22Rv1 (cell line): ENCODE data around the gene RFTN1.

Experiments used
- ZFX ChIP-seq: fragments of 450-650 bp; IDR thresholded peaks from 2 replicates; pipeline ENCODE4 v1.6.1; 2017; ENCODE audit warnings: antibody characterized with exemption, borderline replicate concordance
- TF ChIP-seq, protein P1 (sequence below): fragments of 450-650 bp; IDR thresholded peaks from 2 replicates; pipeline ENCODE4 v1.5.1; 2017; ENCODE audit warnings: mild to moderate bottlenecking

DNA sequence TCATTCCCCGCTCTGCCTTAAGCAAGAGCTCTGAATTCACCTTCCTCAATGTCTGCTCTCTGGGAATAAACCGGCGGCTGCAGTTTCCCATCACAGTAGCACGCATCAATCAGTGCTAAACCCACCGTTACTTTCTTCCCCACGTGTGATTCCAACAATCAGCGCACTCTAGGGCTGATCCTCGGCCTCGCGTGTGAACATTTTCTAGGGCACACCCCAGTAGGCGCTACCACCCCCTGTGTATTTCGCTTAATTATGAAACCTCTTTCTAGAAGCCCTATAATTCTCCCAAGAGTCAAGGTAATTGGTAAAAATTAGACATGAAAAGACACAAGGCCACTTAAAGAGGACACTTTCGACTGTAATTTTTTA, 87.5 kb downstream of the RFTN1 start:
- TF ChIP-seq, protein P1, sequence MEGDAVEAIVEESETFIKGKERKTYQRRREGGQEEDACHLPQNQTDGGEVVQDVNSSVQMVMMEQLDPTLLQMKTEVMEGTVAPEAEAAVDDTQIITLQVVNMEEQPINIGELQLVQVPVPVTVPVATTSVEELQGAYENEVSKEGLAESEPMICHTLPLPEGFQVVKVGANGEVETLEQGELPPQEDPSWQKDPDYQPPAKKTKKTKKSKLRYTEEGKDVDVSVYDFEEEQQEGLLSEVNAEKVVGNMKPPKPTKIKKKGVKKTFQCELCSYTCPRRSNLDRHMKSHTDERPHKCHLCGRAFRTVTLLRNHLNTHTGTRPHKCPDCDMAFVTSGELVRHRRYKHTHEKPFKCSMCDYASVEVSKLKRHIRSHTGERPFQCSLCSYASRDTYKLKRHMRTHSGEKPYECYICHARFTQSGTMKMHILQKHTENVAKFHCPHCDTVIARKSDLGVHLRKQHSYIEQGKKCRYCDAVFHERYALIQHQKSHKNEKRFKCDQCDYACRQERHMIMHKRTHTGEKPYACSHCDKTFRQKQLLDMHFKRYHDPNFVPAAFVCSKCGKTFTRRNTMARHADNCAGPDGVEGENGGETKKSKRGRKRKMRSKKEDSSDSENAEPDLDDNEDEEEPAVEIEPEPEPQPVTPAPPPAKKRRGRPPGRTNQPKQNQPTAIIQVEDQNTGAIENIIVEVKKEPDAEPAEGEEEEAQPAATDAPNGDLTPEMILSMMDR: no peak
- no peak for TF ChIP-seq ZFX
